GM23338 (cell line): ENCODE results near the gene RAB7B.

Experiments
- CREB1 ChIP-seq: fragments of 250-450 bp; sonication (Bioruptor Pico); IDR thresholded peaks from 2 replicates; pipeline ENCODE4 v1.5.0; 2020; ENCODE audit warnings: low read depth, mild to moderate bottlenecking, moderate library complexity
- EZH2 ChIP-seq: fragments of 200-600 bp; sonication (generic); IDR thresholded peaks from one replicate; pipeline ENCODE4 v1.8.0; 2017; ENCODE audit warnings: antibody characterized with exemption, mild to moderate bottlenecking, low read depth; ENCODE audit not compliant: unreplicated experiment
- EZH2phosphoT487 ChIP-seq: fragments of 200-600 bp; sonication (generic); IDR thresholded peaks from one replicate; pipeline ENCODE4 v1.8.1; 2018; ENCODE audit warnings: antibody characterized with exemption; ENCODE audit not compliant: unreplicated experiment
- JUNB ChIP-seq: IDR thresholded peaks from one replicate; pipeline ENCODE4 v1.6.1; 2016; ENCODE audit warnings: antibody characterized with exemption; ENCODE audit not compliant: unreplicated experiment
- NANOG ChIP-seq: IDR thresholded peaks from 2 replicates; pipeline ENCODE4 v1.6.1; 2016; ENCODE audit warnings: antibody characterized with exemption, borderline replicate concordance
- POLR2AphosphoS5 ChIP-seq: IDR thresholded peaks from 2 replicates; pipeline ENCODE4 v1.6.1; 2016; ENCODE audit warnings: antibody characterized with exemption, low read depth
- TF ChIP-seq, protein P1 (sequence below), 2 experiments: fragments of 200-600 bp in 1 of 2; sonication (generic) in 1 of 2; conservative IDR thresholded peaks; 2 replicates each; pipeline versions ENCODE4 v1.5.1 to v1.6.1; 2016 to 2017; ENCODE audit warnings: antibody characterized with exemption in 2 of 2, low read depth in 2 of 2, mild to moderate bottlenecking in 2 of 2, moderate library complexity in 1 of 2

DNA sequence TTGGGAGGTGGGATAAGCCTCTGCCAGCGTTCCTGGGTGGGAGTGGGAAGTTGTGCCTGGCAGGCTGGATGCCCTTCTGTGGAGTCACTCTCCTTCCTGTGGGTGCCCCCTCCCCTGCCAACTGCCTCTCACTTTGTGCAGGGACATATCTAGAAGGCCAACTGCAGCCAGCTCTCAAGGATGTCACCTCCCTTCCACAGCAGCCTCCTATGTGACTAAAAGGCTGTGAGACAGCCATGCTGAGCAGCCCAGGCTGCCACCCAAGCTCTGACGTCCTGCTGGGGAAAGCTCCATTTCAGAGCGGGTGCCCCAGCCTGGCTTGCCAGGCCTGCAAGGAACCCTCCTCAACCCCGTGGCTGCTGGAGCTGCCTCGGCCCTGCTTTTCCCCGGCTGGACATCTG is 40.4 kb downstream of the RAB7B start:
- no peak for TF ChIP-seq EZH2
- no peak for TF ChIP-seq EZH2phosphoT487
- TF ChIP-seq, protein P1, sequence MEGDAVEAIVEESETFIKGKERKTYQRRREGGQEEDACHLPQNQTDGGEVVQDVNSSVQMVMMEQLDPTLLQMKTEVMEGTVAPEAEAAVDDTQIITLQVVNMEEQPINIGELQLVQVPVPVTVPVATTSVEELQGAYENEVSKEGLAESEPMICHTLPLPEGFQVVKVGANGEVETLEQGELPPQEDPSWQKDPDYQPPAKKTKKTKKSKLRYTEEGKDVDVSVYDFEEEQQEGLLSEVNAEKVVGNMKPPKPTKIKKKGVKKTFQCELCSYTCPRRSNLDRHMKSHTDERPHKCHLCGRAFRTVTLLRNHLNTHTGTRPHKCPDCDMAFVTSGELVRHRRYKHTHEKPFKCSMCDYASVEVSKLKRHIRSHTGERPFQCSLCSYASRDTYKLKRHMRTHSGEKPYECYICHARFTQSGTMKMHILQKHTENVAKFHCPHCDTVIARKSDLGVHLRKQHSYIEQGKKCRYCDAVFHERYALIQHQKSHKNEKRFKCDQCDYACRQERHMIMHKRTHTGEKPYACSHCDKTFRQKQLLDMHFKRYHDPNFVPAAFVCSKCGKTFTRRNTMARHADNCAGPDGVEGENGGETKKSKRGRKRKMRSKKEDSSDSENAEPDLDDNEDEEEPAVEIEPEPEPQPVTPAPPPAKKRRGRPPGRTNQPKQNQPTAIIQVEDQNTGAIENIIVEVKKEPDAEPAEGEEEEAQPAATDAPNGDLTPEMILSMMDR (conservative IDR thresholded peaks at IDR 0.05; ENCODE audit: low read depth in 2 of 2), result no peak
- no peak for TF ChIP-seq POLR2AphosphoS5
- no peak for TF ChIP-seq CREB1
- no peak for TF ChIP-seq NANOG
- TF ChIP-seq JUNB, result no peak
